ENCODE measurements around the gene MACROH2A2.
"Not testable (repeated sequence)": the region's sequence is repeated elsewhere in the genome, so short reads cannot be mapped to it uniquely, and the experiment has no call there.

The MACROH2A2 gene

GRCh38 chr10:70106958-70107791 is 54.5 kb downstream of the MACROH2A2 start:
- no peak for DNase-seq

- no peak for DNase-seq
Observed at GRCh38 chr10:70109064-70109729, 56.6 kb downstream of the MACROH2A2 start.

GRCh38 chr10:70111496-70111895 is 58.9 kb downstream of the MACROH2A2 start:
- no peak for DNase-seq

GRCh38 chr10:70112071-70112470 is 59.4 kb downstream of the MACROH2A2 start:
- DNase-seq: no peak

- no peak for DNase-seq
Observed at GRCh38 chr10:70114902-70115301, 62.3 kb downstream of the MACROH2A2 start.

- DNase-seq: peak; percentile 13 to 27 (median 18)
Observed at GRCh38 chr10:70115948-70116682, 63.5 kb downstream of the MACROH2A2 start.

- no peak for DNase-seq
Observed at GRCh38 chr10:70117646-70118045, 65.0 kb downstream of the MACROH2A2 start.

GRCh38 chr10:70118196-70118595 is 65.5 kb downstream of the MACROH2A2 start:
- no peak for DNase-seq

GRCh38 chr10:70119197-70119596 is 66.6 kb downstream of the MACROH2A2 start:
- DNase-seq: no peak

GRCh38 chr10:70119623-70120022 is 67.0 kb downstream of the MACROH2A2 start:
- DNase-seq: no peak

GRCh38 chr10:70120417-70120816 is 67.8 kb downstream of the MACROH2A2 start:
- no peak for DNase-seq

- no peak for DNase-seq
Observed at GRCh38 chr10:70121281-70121949, 68.8 kb downstream of the MACROH2A2 start.

GRCh38 chr10:70122742-70123141 is 70.1 kb downstream of the MACROH2A2 start:
- no peak for DNase-seq

GRCh38 chr10:70123166-70123565 is 70.5 kb downstream of the MACROH2A2 start:
- DNase-seq: not testable (repeated sequence)

- no peak for DNase-seq
Observed at GRCh38 chr10:70123817-70124216, 71.2 kb downstream of the MACROH2A2 start.

- no peak for DNase-seq
Observed at GRCh38 chr10:70124415-70124814, 71.8 kb downstream of the MACROH2A2 start.

- DNase-seq: no peak
Observed at GRCh38 chr10:70124918-70125317, 72.3 kb downstream of the MACROH2A2 start.

GRCh38 chr10:70125918-70126552 is 73.4 kb downstream of the MACROH2A2 start:
- no peak for DNase-seq

GRCh38 chr10:70126700-70127395 is 74.2 kb downstream of the MACROH2A2 start:
- no peak for DNase-seq

GRCh38 chr10:70130878-70131559 is 78.4 kb downstream of the MACROH2A2 start:
- DNase-seq: no peak

GRCh38 chr10:70131560-70131937 is 78.9 kb downstream of the MACROH2A2 start:
- no peak for DNase-seq

All from activated CD4-positive, CD25-positive, alpha-beta regulatory T cell (primary cell).